DMS53 (cell line): ENCODE results near the gene BPIFB6.

Experiments used
- DNase-seq: peaks from one replicate; lab custom pipeline; 2025; lab: John Stamatoyannopoulos, UW

BPIFB6 gene

GRCh38 chr20:33002087-33002808 is 29.2 kb upstream of the BPIFB6 start:
- no peak for DNase-seq

GRCh38 chr20:33004141-33004751 is 27.2 kb upstream of the BPIFB6 start, which contains the start of gene SUN5:
SUN5 (minus strand) TSS chr20:33004433; CDS start chr20:33004340, 93 bp downstream.
- DNase-seq, result no peak

GRCh38 chr20:33005132-33005566 is 26.3 kb upstream of the BPIFB6 start:
- peak; percentile 44 for DNase-seq

GRCh38 chr20:33005908-33006775 is 25.3 kb upstream of the BPIFB6 start:
- DNase-seq, result no peak

- DNase-seq, result no peak
Measured at GRCh38 chr20:33006776-33007375, 24.6 kb upstream of the BPIFB6 start.

GRCh38 chr20:33007376-33008335 is 23.8 kb upstream of the BPIFB6 start, which contains the start of gene BPIFB2:
BPIFB2 (plus strand) TSS chr20:33007704; CDS start chr20:33008575, 871 bp downstream.
- DNase-seq, result no peak

GRCh38 chr20:33008336-33009213 is 22.9 kb upstream of the BPIFB6 start:
- DNase-seq, result no peak

- peak; percentile 34 for DNase-seq
Measured at GRCh38 chr20:33009214-33010132, 22.0 kb upstream of the BPIFB6 start.

- no peak for DNase-seq
Measured at GRCh38 chr20:33010133-33010504, 21.3 kb upstream of the BPIFB6 start.

- DNase-seq, result no peak
Measured at GRCh38 chr20:33010674-33011449, 20.6 kb upstream of the BPIFB6 start.

GRCh38 chr20:33012327-33013189 is 18.9 kb upstream of the BPIFB6 start:
- no peak for DNase-seq

- no peak for DNase-seq
Measured at GRCh38 chr20:33013701-33014326, 17.6 kb upstream of the BPIFB6 start.

- no peak for DNase-seq
Measured at GRCh38 chr20:33014336-33015113, 16.9 kb upstream of the BPIFB6 start.

GRCh38 chr20:33015114-33015484 is 16.3 kb upstream of the BPIFB6 start:
- no peak for DNase-seq

- no peak for DNase-seq
Measured at GRCh38 chr20:33015700-33016580, 15.5 kb upstream of the BPIFB6 start.
